ENCODE results near the gene CCDC86.

DNA sequence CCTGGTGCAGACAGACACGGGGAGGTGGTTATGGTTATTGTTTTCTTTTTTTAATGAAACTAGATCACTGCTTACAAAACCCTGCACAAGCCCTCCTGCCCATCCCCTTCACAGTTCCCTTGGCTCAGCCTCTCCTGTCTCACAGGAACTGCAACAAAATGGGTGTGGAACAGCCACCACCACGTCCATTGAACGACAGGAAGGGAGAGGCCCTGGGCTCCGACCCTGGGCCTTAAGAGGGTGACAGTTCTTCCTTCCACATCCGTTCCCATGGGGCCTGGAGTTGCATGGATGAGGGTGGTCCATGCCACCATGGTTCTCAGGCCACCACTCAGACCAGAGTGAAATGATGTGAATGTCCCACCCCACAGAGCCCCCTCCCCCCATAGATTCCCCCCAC is 48.8 kb downstream of the CCDC86 start:
- TF ChIP-seq, protein P1, sequence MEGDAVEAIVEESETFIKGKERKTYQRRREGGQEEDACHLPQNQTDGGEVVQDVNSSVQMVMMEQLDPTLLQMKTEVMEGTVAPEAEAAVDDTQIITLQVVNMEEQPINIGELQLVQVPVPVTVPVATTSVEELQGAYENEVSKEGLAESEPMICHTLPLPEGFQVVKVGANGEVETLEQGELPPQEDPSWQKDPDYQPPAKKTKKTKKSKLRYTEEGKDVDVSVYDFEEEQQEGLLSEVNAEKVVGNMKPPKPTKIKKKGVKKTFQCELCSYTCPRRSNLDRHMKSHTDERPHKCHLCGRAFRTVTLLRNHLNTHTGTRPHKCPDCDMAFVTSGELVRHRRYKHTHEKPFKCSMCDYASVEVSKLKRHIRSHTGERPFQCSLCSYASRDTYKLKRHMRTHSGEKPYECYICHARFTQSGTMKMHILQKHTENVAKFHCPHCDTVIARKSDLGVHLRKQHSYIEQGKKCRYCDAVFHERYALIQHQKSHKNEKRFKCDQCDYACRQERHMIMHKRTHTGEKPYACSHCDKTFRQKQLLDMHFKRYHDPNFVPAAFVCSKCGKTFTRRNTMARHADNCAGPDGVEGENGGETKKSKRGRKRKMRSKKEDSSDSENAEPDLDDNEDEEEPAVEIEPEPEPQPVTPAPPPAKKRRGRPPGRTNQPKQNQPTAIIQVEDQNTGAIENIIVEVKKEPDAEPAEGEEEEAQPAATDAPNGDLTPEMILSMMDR (IDR thresholded peaks at IDR 0.05), result no peak
- no peak for TF ChIP-seq POLR2A (IDR thresholded peaks at IDR 0.05)
